Tibial nerve (tissue), 4 donors: ENCODE results near the gene CD47. TPM values are rescaled to one million over a fixed set of nuclear protein-coding genes. Genes with fewer than 3 reads are reported as not detected.

Source experiments
- DNase-seq, 2 donors: peaks; one replicate each; pipeline ENCODE4 v3.0.0-alpha.2; 2019; ENCODE audit warnings: low spot score in 2 of 2
- H3K27ac ChIP-seq, 4 donors: fragments of 200-600 bp; sonication (generic) in 3 of 4; one replicate each; pipeline ENCODE4 v1.5.1; 2017 to 2019; ENCODE audit warnings: mild to moderate bottlenecking in 1 of 4
- H3K27me3 ChIP-seq, 2 donors: fragments of 200-600 bp; sonication (generic) in 1 of 2; one replicate each; pipeline versions ENCODE4 v1.5.1 to v1.6.0; 2017 to 2019
- H3K36me3 ChIP-seq, 3 donors: fragments of 200-600 bp; sonication (generic); one replicate each; pipeline ENCODE4 v1.5.1; 2018 to 2019
- H3K4me1 ChIP-seq, 4 donors: fragments of 200-600 bp; sonication (generic) in 3 of 4; one replicate each; pipeline ENCODE4 v1.5.1; 2017 to 2019
- H3K4me3 ChIP-seq, 4 donors: fragments of 200-600 bp; sonication (generic) in 3 of 4; one replicate each; pipeline ENCODE4 v1.5.1; 2017 to 2019; ENCODE audit warnings: mild to moderate bottlenecking in 1 of 4, moderate library complexity in 1 of 4
- H3K9me3 ChIP-seq, 4 donors: fragments of 200-600 bp; sonication (generic) in 3 of 4; one replicate each; pipeline ENCODE4 v1.5.1; 2017 to 2019
- CTCF ChIP-seq, 5 experiments: fragments of 200-600 bp in 3 of 5; fragments of 450-650 bp in 2 of 5; sonication (generic) in 3 of 5; IDR thresholded peaks; one replicate each; pipeline ENCODE4 v1.5.1; 2016 to 2019; ENCODE audit warnings: antibody characterized with exemption in 5 of 5, mild to moderate bottlenecking in 3 of 5, moderate library complexity in 2 of 5
- EP300 ChIP-seq, 2 donors: sonication (generic); formaldehyde crosslinking; IDR thresholded peaks; one replicate each; pipeline ENCODE4 v1.6.1; 2017; ENCODE audit warnings: antibody characterized with exemption in 2 of 2, mild to moderate bottlenecking in 1 of 2
- POLR2A ChIP-seq, 2 donors: fragments of 450-650 bp; IDR thresholded peaks; one replicate each; pipeline ENCODE4 v1.6.1; 2017; ENCODE audit warnings: antibody characterized with exemption in 2 of 2, mild to moderate bottlenecking in 2 of 2, moderate library complexity in 2 of 2
- WGBS, 2 donors: methylation state at CpG; one replicate each; pipeline ENCODE4 v1.1.5; 2018; 5-methylcytosine and 5-hydroxymethylcytosine counted together
- total RNA-seq, 4 donors: library from RNA; depleted of rRNA; stranded (reverse); fragments of >200 nt; gene quantifications; one replicate each; pipeline ENCODE4 v1.1.0, GENCODE V29; 2016

Gene CD47
- total RNA-seq, 4 donors from 2014 or later, result 57.9 to 63.9 (median 60.5) TPM

GRCh38 chr3:108070356-108070755 lies 20.5 kb downstream of the CD47 start:
- TF ChIP-seq EP300 (IDR thresholded peaks at IDR 0.05) (no peak), CTCF (IDR thresholded peaks at IDR 0.05) (no peak), POLR2A (IDR thresholded peaks at IDR 0.05) (no peak)
- no peaks in the 10 kb centered on the region for H3K4me1 ChIP-seq

GRCh38 chr3:108067768-108068167 lies 23.1 kb downstream of the CD47 start:
- Histone ChIP-seq H3K4me1 (no peaks in the 10 kb centered on the region), H3K9me3 (no peaks in the 10 kb centered on the region), H3K36me3 (peaks cover 0 to 54% (median 0%) of the 10 kb centered on the region in 3 donors), H3K27me3 (no peaks in the 10 kb centered on the region), H3K27ac (no peak overlapping the region), H3K4me3 (no peak overlapping the region)
- WGBS, 2 donors, result 38 to 42% methylated on average over 1 of the region's 1 CpG
- no peak for DNase-seq
- TF ChIP-seq CTCF (IDR thresholded peaks at IDR 0.05) (no peak), EP300 (IDR thresholded peaks at IDR 0.05) (no peak), POLR2A (IDR thresholded peaks at IDR 0.05) (no peak)

More at GRCh38 chr3:108070356-108070755, 20.5 kb downstream of the CD47 start:
- no peak overlapping the region for H3K4me3 ChIP-seq
- no peak overlapping the region for H3K27ac ChIP-seq
- H3K36me3 ChIP-seq, result peaks cover 0 to 47% (median 0%) of the 10 kb centered on the region in 3 donors
- DNase-seq, result no peak
- no peaks in the 10 kb centered on the region for H3K27me3 ChIP-seq
- no peaks in the 10 kb centered on the region for H3K9me3 ChIP-seq
- 78 to 80% methylated on average over 6 of the region's 6 CpGs for WGBS, 2 donors

- Histone ChIP-seq H3K4me3 (no peak overlapping the region), H3K27me3 (no peaks in the 10 kb centered on the region), H3K9me3 (no peaks in the 10 kb centered on the region), H3K36me3 (peaks cover 0 to 50% (median 0%) of the 10 kb centered on the region in 3 donors), H3K27ac (no peak overlapping the region), H3K4me1 (no peaks in the 10 kb centered on the region)
- no peak for DNase-seq
- TF ChIP-seq POLR2A (IDR thresholded peaks at IDR 0.05), result no peak
- TF ChIP-seq EP300 (IDR thresholded peaks at IDR 0.05), result no peak
- no peak for TF ChIP-seq CTCF (IDR thresholded peaks at IDR 0.05)
Observed at GRCh38 chr3:108065096-108065495, 25.7 kb downstream of the CD47 start.

- Histone ChIP-seq H3K36me3 (peaks cover 0 to 48% (median 0%) of the 10 kb centered on the region in 3 donors), H3K4me1 (no peaks in the 10 kb centered on the region), H3K27me3 (no peaks in the 10 kb centered on the region), H3K9me3 (no peaks in the 10 kb centered on the region), H3K4me3 (no peak overlapping the region), H3K27ac (no peak overlapping the region)
- DNase-seq, result no peak
- 96 to 100% methylated on average over 1 of the region's 1 CpG for WGBS, 2 donors
- no peak for TF ChIP-seq CTCF (IDR thresholded peaks at IDR 0.05)
- TF ChIP-seq EP300 (IDR thresholded peaks at IDR 0.05), result no peak
- TF ChIP-seq POLR2A (IDR thresholded peaks at IDR 0.05), result no peak
Observed at GRCh38 chr3:108064293-108064887, 26.4 kb downstream of the CD47 start.

- H3K27me3 ChIP-seq, result no peaks in the 10 kb centered on the region
- peaks cover 0 to 42% (median 0%) of the 10 kb centered on the region in 3 donors for H3K36me3 ChIP-seq
- no peaks in the 10 kb centered on the region for H3K9me3 ChIP-seq
- H3K4me1 ChIP-seq, result no peaks in the 10 kb centered on the region
- no peak overlapping the region for H3K4me3 ChIP-seq
- TF ChIP-seq EP300 (IDR thresholded peaks at IDR 0.05) (no peak), POLR2A (IDR thresholded peaks at IDR 0.05) (no peak), CTCF (IDR thresholded peaks at IDR 0.05) (no peak)
- DNase-seq, result no peak
- no peak overlapping the region for H3K27ac ChIP-seq
- WGBS, 2 donors, result 89 to 92% methylated on average over 1 of the region's 1 CpG
Observed at GRCh38 chr3:108062051-108062450, 28.8 kb downstream of the CD47 start.
